Hepatocyte (in vitro differentiated cells): ENCODE results near the gene TUBGCP3. TPM values are rescaled to one million over a fixed set of nuclear protein-coding genes. Genes with fewer than 3 reads are reported as not detected.

Source experiments
- DNase-seq: peaks from one replicate; pipeline ENCODE4 v3.0.0-alpha.2; 2016; ENCODE audit warnings: low spot score
- H2AFZ ChIP-seq: fragments of 200-600 bp; sonication (generic); 2 replicates; pipeline ENCODE4 v1.6.0; 2016; ENCODE audit warnings: antibody characterized with exemption, mild to moderate bottlenecking
- H3K27ac ChIP-seq: fragments of 200-600 bp; sonication (generic); 2 replicates; pipeline ENCODE4 v1.5.1; 2016; ENCODE audit warnings: mild to moderate bottlenecking
- H3K27me3 ChIP-seq: fragments of 200-600 bp; sonication (generic); 2 replicates; pipeline ENCODE4 v1.6.1; 2016
- H3K36me3 ChIP-seq: fragments of 200-600 bp; sonication (generic); replicated peaks from 2 replicates; pipeline ENCODE4 v1.5.1; 2016; ENCODE audit warnings: low read depth; ENCODE audit not compliant: insufficient read depth
- H3K4me1 ChIP-seq: fragments of 200-600 bp; sonication (generic); 2 replicates; pipeline ENCODE4 v1.5.1; 2016; ENCODE audit warnings: mild to moderate bottlenecking, moderate library complexity; ENCODE audit not compliant: insufficient read depth
- H3K4me2 ChIP-seq: fragments of 200-600 bp; sonication (generic); 2 replicates; pipeline ENCODE4 v1.6.0; 2016
- H3K4me3 ChIP-seq: fragments of 200-600 bp; sonication (generic); 2 replicates; pipeline ENCODE4 v1.5.1; 2016; ENCODE audit warnings: mild to moderate bottlenecking
- H3K79me2 ChIP-seq: fragments of 200-600 bp; sonication (generic); 2 replicates; pipeline ENCODE4 v1.6.0; 2017; ENCODE audit warnings: mild to moderate bottlenecking
- H3K9me2 ChIP-seq: fragments of 200-600 bp; sonication (generic); replicated peaks from 2 replicates; pipeline ENCODE4 v1.6.0; 2017; ENCODE audit warnings: mild to moderate bottlenecking; ENCODE audit not compliant: insufficient read depth
- H3K9me3 ChIP-seq: fragments of 200-600 bp; sonication (generic); 2 replicates; pipeline ENCODE4 v1.5.1; 2016; ENCODE audit warnings: low read depth, mild to moderate bottlenecking
- H4K20me1 ChIP-seq: fragments of 200-600 bp; sonication (generic); 2 replicates; pipeline ENCODE4 v1.6.0; 2016; ENCODE audit warnings: mild to moderate bottlenecking; ENCODE audit not compliant: insufficient read depth, poor library complexity, severe bottlenecking
- EZH2 ChIP-seq: fragments of 200-600 bp; sonication (generic); IDR thresholded peaks from 2 replicates; pipeline ENCODE4 v1.6.1; 2016; ENCODE audit warnings: antibody characterized with exemption, mild to moderate bottlenecking, borderline replicate concordance
- EZH2phosphoT487 ChIP-seq: fragments of 200-600 bp; sonication (generic); IDR thresholded peaks from one replicate; pipeline ENCODE4 v1.6.1; 2018; ENCODE audit warnings: antibody characterized with exemption, mild to moderate bottlenecking, low read depth, moderate library complexity; ENCODE audit not compliant: unreplicated experiment, severe bottlenecking
- WGBS: methylation state at CpG from one replicate; pipeline ENCODE4 v1.1.6; 2016; ENCODE audit warnings: low lambda C conversion rate; ENCODE audit errors: missing lambda C conversion rate; 5-methylcytosine and 5-hydroxymethylcytosine counted together
- polyA plus RNA-seq: library from polyadenylated mRNA; unstranded; fragments of >200 nt; fragmentation: Nextera tagmentation; extraction: Ambion mirVana; gene quantifications from 2 replicates; pipeline ENCODE4 v1.2.1, GENCODE V29; 2016
- total RNA-seq: library from RNA; depleted of rRNA; stranded (reverse); fragments of >200 nt; gene quantifications from 2 replicates; pipeline ENCODE4 v1.2.3, GENCODE V29; 2014
- TF ChIP-seq, protein P1 (sequence below): fragments of 200-600 bp; sonication (generic); IDR thresholded peaks from 2 replicates; pipeline ENCODE4 v1.5.1; 2016; ENCODE audit warnings: antibody characterized with exemption, mild to moderate bottlenecking; ENCODE audit not compliant: poor library complexity

The TUBGCP3 gene
- total and polyA plus RNA-seq, 2 experiments from 2014 or later = 9.7 to 11.1 TPM

DNA sequence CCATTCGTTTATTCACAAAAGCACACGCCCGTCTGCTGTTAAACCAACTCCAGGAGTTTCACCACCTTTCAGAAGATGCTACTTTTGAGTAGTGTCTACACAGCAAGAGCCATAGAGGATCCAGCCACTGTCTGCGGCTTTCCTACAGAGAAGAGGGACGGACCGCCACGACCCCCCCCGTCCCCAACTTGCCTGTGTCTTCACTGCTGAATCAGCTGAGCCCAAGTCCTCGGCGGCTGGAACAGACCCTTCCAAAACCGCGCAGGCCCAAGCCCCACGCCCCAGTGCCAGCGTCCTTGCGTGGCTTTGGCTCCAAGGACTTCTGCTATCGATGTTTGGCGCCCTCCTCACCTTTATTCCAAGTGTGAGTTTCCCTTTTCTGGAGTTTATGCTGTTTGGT, 146.7 kb downstream of the TUBGCP3 start:
- DNase-seq = no peak
- H2AFZ ChIP-seq = no peak overlapping the region
- no peaks in the 10 kb centered on the region for H3K36me3 ChIP-seq
- H3K27ac ChIP-seq = no peak overlapping the region
- no peaks in the 10 kb centered on the region for H3K4me1 ChIP-seq
- H4K20me1 ChIP-seq = no peaks in the 10 kb centered on the region
- H3K27me3 ChIP-seq = peaks cover 12% of the 10 kb centered on the region
- WGBS = 94% methylated on average over 17 of the region's 17 CpGs
- no peaks in the 10 kb centered on the region for H3K9me3 ChIP-seq
- no peaks in the 10 kb centered on the region for H3K9me2 ChIP-seq
- no peaks in the 10 kb centered on the region for H3K79me2 ChIP-seq
- no peak overlapping the region for H3K4me2 ChIP-seq
- TF ChIP-seq EZH2 = no peak
- TF ChIP-seq, protein P1, sequence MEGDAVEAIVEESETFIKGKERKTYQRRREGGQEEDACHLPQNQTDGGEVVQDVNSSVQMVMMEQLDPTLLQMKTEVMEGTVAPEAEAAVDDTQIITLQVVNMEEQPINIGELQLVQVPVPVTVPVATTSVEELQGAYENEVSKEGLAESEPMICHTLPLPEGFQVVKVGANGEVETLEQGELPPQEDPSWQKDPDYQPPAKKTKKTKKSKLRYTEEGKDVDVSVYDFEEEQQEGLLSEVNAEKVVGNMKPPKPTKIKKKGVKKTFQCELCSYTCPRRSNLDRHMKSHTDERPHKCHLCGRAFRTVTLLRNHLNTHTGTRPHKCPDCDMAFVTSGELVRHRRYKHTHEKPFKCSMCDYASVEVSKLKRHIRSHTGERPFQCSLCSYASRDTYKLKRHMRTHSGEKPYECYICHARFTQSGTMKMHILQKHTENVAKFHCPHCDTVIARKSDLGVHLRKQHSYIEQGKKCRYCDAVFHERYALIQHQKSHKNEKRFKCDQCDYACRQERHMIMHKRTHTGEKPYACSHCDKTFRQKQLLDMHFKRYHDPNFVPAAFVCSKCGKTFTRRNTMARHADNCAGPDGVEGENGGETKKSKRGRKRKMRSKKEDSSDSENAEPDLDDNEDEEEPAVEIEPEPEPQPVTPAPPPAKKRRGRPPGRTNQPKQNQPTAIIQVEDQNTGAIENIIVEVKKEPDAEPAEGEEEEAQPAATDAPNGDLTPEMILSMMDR = no peak
- no peak overlapping the region for H3K4me3 ChIP-seq

DNA sequence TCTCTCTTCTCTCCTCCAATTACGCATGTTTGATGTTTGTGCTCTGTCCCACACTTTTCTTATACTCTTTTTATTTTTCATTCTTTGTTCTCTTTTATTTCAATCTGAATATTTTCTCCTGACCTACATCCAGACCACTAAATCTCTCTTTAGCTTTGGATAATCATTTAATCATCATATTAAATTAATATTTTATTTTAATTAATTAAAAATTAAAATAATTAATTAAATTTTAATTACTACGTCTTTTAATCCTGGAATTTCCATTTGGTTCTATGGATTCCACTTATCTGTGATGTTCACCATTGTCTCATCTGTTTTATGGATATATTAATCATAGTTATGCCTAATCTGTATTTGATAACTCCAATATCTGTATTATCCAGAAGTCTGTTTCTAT, 149.4 kb downstream of the TUBGCP3 start:
- no peaks in the 10 kb centered on the region for H3K9me2 ChIP-seq
- no peaks in the 10 kb centered on the region for H3K9me3 ChIP-seq
- no peaks in the 10 kb centered on the region for H3K79me2 ChIP-seq
- WGBS = 63% methylated on average over 2 of the region's 2 CpGs
- H3K4me2 ChIP-seq = no peak overlapping the region
- no peak for DNase-seq
- TF ChIP-seq, protein P1 = no peak
- no peak overlapping the region for H2AFZ ChIP-seq
- H3K36me3 ChIP-seq = no peaks in the 10 kb centered on the region
- H3K27me3 ChIP-seq = peaks cover 10% of the 10 kb centered on the region
- H3K4me3 ChIP-seq = no peak overlapping the region
- H3K4me1 ChIP-seq = no peaks in the 10 kb centered on the region
- H3K27ac ChIP-seq = no peak overlapping the region
- H4K20me1 ChIP-seq = no peaks in the 10 kb centered on the region

DNA sequence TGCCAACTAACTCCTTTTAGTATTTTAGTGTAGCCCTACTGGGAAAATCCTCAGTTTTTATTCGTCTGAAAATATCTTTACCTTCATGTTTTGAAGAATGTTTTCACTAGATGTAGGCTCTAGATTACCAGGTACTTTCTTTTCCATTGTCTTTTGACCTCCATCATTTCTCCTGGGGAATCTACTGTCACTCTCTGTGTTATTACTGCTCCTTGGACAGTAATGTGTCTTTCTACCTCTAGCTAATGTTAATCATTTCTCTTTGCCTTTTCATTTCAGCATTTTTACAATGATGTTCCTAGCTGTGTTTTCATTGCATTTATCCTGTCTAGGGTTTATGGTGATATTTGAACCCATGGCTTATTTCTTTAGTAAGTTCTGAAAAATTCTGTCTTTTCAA, 149.9 kb downstream of the TUBGCP3 start:
- Histone ChIP-seq H3K27ac (no peak overlapping the region), H3K9me2 (no peaks in the 10 kb centered on the region), H3K4me2 (no peak overlapping the region), H3K9me3 (no peaks in the 10 kb centered on the region), H3K79me2 (no peaks in the 10 kb centered on the region), H3K27me3 (peaks cover 5% of the 10 kb centered on the region), H3K4me3 (no peak overlapping the region), H2AFZ (no peak overlapping the region), H3K36me3 (no peaks in the 10 kb centered on the region), H4K20me1 (no peaks in the 10 kb centered on the region), H3K4me1 (no peaks in the 10 kb centered on the region)
- WGBS = 76% methylated on average over 1 of the region's 1 CpG
- DNase-seq = no peak
- no peak for TF ChIP-seq EZH2
- TF ChIP-seq, protein P1 = no peak
- TF ChIP-seq EZH2phosphoT487 = no peak

DNA sequence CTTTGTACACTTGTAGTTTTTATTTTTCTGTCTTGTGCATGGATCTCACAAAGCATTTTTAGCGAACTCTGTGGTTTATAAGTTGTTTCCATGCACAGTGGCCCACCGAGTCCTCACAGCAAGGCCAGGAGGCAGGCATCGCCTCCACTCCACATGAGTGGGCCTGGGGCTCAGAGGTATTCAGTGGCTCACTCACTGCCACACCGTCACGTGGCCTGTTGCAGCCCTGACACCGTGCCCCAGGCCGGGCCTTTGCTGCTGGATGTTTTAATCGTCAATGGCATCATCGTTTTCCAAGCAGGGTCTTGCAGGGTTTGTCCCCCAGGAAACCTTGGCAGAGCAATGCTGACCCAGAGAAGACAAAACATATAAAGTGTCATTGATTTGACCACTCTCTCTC, 152.0 kb downstream of the TUBGCP3 start:
- H3K27ac ChIP-seq = no peak overlapping the region
- H3K9me3 ChIP-seq = no peaks in the 10 kb centered on the region
- H3K27me3 ChIP-seq = no peaks in the 10 kb centered on the region
- H3K4me1 ChIP-seq = no peaks in the 10 kb centered on the region
- H3K79me2 ChIP-seq = no peaks in the 10 kb centered on the region
- H3K9me2 ChIP-seq = no peaks in the 10 kb centered on the region
- no peak overlapping the region for H3K4me2 ChIP-seq
- TF ChIP-seq, protein P1 = no peak
- TF ChIP-seq EZH2phosphoT487 (no peak), EZH2 (no peak)
- H3K4me3 ChIP-seq = no peak overlapping the region
- no peaks in the 10 kb centered on the region for H4K20me1 ChIP-seq
- no peak overlapping the region for H2AFZ ChIP-seq
- no peaks in the 10 kb centered on the region for H3K36me3 ChIP-seq
- DNase-seq = no peak
- 84% methylated on average over 9 of the region's 9 CpGs for WGBS
